GM21619 (cell line): ENCODE measurements around the gene SKAP2.

Experiments
- ATAC-seq: cut with Tn5 transposase; IDR thresholded peaks from one replicate; pipeline ENCODE4 v1.9.1; 2021; ENCODE audit not compliant: unreplicated experiment

Gene SKAP2

DNA sequence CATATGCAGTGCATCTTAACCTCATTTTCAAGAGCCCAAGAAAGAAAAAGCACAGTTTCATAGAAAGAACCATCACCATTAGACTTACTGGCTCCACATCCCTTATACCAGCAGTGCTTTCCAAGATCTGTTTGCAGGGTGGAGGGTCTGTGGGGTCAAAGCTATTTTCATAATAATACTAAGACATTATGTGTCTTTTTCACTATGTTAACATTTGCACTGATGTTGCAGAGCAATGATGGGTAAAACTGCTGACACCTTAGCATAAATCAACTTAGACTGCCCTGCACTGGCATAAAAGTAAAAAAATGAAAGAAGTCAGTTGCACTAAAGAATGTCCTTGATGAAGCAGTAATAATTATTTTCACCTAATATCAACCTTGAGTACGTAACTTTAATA lies 166.2 kb downstream of the SKAP2 start:
- ATAC-seq, result no peak

DNA sequence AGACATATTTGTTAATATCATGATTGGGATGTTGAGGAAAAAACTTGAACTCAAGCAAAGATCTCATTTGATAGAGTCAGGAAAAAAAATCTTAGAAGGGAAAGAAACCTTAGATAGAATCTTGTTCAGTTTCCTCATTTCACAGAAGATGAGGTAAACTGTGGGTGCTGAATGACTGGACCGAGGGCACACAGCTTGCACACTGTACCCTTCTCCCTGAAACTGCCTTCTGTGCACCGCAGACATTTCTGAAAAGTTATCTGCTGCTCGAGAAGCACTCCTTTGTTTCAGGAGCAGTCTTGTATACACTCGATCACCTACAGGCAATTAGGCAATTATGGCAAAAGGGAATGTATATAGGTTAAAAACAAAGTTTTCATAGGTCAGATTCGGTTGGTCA lies 167.4 kb downstream of the SKAP2 start:
- no peak for ATAC-seq

DNA sequence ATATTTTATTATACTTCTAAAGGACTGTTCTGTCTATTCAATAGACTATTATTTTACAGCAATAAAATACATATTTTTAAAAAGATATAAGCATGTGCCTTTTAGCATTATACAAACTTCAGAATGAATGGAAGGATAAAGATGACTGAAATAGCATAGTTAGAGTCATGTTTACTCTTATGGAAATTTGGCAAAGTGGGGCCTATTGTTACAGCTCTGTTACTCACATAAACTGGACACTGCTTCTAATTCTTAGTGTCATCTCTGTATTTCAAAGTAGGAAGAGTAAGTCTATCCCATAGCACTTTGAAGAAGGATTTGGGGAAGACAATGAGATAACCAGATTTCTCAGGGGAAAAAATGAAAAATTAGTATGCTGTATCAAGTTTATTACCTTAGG lies 168.2 kb downstream of the SKAP2 start:
- no peak for ATAC-seq

DNA sequence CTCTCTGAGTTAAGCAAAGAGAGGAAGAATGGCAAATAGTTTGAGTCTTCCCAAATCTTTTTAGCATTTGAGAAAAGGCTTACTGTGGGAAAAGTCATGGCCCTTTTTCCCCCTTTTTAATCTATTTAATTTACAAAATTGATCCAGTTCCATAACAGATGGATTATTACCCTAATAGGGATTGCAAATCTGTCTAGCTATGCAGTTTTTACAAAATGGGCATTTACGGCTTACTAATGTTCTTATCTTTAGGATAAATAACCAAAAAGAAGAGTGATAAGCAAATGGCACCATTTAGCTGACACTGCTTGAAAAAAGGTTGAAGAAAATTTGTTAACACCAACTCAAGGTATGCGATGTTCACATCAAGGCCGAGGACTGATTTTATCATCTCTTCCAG lies 169.7 kb downstream of the SKAP2 start:
- ATAC-seq, result no peak

DNA sequence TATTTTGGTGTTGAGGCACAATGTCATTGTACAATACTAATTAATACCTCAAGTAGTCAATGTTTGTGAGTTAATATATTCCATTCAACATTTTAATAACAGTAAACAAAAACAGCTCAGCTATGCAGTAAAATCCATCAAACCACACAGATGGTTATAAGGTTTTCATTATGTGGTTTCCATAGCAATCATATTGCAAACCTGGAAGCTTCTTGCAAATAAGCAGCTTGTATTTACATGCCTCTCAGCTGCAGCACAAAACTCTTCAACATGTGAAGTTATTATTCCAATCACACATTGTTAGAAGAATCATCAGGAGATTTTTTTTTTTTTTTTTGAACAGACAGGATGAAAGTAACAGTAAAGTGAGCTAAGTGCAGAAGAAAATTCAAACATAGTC lies 170.2 kb downstream of the SKAP2 start:
- ATAC-seq, result no peak

DNA sequence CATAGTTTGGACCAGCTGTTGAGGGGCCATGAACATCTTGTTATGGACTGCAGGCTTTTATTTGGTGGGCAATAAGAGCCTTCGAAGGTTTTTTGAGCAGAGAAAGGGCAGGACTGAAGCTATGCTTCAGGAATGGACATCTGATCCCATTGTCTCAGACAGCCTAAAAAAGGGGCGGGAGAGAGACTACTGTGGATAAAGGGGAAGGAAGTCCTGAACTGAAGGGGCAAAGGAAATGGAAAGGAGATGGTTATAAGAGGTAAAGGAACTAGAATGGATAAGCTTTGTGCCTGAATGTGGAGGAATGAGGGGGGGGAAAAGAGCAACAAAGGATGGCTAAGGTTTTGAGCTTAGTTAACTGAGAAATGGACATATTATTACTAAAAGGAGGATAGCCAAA lies 172.5 kb downstream of the SKAP2 start:
- ATAC-seq, result no peak

DNA sequence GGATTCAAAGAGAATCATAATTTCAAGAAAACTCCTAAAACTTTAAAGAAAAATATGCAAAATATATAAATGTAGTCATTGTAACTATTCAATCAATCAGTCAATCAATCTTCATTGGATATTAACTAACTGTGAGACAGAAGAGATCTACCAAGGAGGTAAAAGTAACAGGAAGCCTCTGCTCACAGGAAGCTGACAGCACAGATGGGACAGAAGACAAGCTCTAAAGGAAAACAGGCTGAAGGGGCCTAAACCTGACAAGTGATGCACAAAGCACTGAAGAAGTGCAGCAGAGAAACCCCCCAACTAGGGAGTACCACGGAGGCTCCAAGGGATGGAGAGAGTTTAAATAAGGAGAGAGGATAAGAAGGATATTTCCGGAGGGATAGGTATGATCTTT lies 173.0 kb downstream of the SKAP2 start:
- no peak for ATAC-seq

DNA sequence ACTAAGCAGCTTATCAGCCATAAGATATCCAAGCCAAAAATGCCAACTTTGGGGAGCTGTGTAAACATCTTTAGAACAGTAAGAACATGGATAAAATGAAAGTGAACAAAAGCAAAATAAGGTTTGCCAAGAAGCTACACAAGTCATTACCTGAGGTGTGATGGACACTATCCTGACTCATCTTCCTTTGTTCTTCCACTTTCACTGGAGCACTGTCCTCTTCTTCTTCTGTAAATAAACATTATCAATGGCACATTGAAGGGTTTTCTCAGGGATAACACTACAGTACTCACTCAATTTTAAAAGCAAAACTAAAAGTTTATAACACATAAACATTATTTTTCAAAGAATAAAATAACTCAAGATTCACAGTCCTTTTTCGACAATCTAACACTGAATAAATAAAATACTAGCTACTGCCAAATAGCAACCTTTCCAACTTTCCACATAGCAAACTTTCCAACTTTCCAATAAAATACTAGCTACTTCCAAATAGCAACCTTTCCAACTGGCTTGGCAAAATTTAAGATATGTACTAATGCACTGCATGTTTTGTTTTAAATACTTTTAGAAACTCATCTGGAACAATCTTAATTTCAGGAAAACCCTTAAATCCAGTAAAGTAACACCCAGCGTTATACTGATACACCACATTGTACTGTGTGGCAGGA lies 174.1 kb downstream of the SKAP2 start:
- ATAC-seq, result no peak

DNA sequence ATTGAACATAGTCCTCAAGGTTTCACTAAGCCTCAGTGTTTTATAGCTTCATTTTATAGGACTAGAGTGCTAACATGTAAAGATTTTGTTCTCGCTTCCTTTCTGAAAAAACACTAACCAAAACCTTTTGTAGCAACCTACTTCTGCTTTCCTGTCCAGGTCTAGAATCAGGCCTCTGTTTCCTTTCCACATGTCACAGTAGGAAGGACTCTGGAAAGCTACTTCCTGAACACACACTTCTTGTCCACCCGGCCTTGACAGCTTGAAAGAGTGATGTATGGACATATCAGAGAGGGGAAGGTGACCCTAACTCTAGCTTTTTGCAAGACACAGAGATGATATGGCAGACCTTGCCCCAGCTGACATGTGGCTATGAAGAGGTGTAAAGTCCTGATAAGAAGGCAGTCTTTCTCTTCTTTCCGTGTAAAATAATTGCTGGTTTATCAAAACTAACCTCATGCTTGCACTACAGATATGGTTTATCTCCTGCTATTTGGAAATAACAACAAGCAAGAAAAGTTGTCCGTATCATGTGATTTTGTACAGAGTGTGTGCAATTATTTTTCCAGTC lies 175.4 kb downstream of the SKAP2 start:
- ATAC-seq, result peak; percentile 79

DNA sequence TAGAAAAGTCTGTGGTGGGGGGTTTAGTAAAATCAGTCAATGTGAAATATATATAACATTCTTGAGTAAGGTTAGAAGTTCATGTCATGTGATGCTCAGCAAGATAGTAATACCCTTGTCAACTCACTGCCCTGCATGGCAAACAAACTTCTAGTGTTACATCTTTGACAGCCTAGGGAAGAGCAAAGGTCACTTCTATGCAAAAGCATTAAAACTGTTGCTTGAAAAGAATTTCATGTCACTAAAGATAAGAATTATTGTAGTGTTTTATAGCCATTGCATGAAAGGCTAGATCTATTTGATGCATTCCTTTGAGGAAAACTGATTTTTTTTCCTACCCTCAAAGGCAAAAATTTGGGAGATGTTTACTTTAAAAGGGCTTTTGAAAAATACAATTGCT lies 176.0 kb downstream of the SKAP2 start:
- ATAC-seq, result no peak

DNA sequence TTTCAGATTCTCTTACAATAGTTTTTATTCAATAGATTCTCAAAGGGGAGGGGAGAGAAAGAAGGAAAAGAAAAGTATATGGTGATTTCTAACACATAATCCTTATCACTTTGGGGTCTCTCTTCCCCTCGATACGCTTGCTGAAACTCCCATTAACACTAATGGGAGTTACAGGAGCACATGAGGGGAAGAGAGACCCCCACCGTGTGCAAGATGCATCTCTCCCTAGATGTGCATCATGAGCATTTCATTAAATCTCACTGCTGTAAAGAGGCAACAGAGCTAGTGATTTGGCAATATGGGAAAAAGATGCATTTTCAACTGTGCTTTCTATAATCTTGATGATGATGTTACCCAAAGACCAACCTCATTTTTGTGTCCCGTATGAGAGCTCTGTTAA lies 177.4 kb downstream of the SKAP2 start:
- ATAC-seq, result no peak

DNA sequence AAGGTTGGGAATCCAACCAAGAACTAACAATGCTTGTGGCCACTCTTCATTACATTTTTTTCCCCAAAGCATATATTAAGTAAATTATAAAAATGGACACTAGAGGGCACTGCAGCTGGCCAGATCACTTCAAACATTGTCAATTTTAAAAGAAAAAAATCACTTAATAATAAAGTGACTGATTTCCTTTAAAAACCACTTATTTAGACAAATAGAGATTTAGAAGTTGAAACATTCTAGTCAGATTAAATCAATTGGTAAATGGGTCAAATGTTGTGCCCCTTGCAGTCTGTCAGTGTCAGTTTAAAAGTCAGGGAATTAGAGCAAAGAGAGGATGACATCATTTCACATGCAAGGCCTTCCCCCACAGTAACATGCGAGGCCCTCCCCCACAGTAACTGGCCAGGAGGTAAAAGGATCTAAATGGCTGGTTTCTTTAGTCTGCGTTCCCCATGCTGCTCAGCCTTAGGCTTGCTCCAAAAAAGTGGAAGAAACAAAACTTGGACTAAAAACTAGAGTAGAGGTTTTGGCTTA lies 177.9 kb downstream of the SKAP2 start:
- ATAC-seq, result no peak

DNA sequence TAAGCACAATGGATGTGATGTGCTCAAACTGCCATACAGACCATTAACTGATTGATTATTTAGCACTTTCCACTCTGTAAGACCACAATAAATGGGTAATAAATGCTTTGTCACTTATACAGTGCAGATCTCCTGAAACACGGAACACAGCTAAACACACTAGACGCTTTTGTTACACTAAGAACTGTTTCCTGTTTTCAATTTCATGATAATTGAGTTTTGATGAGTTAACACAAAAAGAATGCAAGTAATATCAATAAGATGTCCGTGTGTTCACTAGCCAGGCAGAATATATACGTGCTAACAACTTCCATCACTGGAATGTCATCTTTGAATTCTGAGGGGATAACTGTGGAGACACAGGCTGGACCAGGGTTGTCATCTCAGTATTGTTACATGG lies 178.8 kb downstream of the SKAP2 start:
- ATAC-seq, result no peak

DNA sequence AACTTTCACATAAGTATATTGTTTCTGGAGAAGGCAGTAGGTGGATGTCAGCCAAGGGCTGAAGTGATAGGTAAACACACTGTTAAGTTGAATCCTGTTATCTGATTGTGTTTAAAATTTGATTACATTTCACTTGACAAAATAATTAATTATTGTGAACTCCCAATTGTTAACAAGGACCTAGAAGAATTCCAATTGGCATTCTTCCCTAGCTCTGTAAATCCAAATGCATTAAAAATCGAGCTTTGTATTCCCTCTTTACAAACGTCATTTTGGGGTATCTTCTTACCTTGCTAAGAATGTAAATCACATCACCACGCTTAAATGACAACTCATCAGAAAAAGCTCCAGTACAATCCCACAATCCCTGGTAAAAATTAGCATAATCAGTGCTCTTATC lies 179.9 kb downstream of the SKAP2 start:
- no peak for ATAC-seq

DNA sequence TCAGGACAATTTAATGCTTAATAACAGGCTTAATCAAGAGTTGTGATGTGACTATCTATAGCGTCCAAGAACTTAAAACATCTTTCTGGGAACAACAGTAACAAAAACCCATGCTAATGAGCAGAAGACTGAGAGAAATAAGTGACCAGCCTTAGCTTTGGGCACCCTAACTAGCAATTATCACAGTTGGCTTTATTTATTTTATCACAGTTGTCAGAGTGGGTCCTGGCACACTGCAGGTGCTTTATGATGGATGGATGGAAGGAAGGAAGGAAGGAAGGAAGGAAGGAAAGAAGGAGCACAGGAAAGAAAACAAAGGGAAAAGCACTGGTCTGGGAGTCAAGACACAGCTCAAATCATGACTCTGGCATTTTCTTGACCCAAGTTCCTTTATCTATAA lies 181.1 kb downstream of the SKAP2 start:
- no peak for ATAC-seq

DNA sequence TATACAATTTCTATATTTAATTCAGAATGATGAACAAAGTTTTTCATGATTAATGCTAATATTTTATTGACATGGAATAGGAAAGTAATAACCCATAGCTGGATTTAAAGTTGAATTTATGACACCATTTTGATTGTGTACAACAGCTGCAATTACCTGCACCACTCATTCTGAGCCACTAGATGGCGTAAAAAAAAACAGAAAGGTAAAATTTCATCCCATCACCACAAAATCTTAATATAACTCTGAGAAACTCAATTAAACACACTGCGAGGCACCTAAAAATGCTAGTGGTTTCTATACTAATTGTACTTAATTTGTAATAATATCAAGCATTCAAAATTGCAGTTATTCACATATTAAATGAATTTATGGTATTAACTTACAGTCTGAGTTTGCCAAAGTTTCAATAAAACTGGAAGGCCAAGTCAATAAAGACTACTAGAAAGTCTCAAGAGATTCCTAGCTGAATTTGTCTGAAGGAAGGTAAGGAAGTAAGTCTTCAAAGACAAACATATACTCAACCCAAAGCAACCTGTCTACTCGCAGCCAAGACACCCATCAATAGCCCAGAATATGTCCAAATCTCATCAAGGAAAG lies 182.5 kb downstream of the SKAP2 start:
- ATAC-seq, result no peak

DNA sequence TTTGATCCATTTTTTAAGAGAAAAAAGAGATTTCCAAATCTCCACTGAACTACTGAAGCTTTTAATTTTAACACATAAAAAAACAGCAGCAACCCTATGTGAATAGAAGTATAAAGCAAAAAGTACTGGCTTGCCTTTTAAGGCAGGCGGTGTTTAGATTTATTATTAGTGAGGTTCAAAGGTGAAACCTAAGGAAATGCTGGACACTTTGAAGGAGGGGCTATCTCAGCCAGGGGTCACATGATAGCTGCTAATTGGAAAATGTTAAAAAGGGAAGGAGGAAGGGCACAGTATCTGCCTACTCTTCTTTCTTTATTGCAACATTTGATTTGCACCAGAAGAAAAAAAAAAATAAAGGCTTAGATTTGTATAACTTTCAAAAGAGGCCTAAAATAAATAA lies 183.8 kb downstream of the SKAP2 start:
- ATAC-seq, result no peak

DNA sequence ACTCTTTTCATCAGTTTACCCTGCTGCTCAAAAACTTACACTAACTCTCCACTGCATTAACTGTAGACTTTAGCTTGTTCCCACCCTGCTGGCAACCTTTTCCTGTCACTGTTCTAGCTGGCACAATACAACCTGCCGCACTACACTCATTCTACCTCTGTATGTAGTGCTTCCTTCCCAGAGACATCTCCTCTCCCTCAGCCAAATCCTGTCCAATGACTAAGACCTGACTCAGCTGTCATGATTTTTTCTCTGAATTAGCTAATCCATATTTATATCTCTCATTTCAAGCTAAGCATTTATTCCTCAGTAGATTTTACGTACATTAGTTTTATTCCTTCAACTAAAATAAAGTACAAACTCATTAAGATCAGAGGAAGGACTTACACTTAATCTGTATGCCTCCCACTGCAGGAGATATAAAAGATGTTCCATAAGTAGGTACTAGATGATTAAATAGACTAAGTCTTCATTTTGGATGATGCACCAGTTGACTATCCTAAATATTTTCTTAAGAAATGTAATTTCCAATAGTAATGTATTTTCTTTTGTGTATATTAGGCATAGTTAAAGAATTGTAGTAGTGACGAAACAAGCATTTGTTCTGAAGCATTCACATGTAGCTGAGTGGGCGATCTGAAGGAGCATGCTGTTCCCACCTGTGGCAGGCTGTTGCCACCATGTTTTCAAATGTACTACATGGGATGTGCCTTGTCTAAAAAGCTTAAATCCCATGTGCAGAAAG lies 189.1 kb downstream of the SKAP2 start:
- no peak for ATAC-seq

DNA sequence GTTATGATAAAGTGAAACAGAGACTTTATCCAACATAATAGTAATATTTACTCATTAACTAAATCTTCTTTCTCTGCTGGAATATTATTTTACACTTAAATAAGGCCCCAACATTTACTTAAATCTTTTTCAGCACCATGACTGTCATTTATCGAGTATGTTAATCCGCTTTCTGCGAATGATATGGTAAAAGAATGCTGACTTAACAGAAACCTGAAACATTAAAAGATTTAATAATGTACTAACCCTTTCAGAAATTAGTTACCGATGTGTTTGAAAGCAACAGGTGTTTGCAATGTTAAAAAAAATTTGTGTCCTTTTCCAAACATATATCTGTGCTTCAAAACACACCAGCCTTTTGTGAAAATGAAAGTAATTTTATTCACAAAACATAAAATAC lies 190.5 kb downstream of the SKAP2 start:
- no peak for ATAC-seq

DNA sequence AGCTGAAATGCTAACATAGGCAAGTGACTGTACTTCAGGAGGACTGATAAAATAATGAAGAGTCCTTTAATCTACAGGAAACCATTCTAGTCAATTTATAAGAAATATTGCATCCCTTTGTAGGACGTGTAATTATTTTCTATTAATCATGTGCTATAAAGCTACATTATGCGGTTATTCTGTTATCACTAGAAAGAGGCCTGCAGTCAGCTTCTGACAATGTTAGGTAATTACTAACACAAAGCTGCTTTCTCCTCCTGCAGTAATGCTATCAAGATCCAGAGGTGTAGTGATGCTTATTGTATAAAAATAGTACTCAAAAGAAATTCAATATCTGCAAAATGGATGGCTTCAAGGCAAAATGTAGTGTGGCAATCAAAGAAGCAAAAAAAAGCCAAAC lies 191.1 kb downstream of the SKAP2 start:
- ATAC-seq, result no peak

DNA sequence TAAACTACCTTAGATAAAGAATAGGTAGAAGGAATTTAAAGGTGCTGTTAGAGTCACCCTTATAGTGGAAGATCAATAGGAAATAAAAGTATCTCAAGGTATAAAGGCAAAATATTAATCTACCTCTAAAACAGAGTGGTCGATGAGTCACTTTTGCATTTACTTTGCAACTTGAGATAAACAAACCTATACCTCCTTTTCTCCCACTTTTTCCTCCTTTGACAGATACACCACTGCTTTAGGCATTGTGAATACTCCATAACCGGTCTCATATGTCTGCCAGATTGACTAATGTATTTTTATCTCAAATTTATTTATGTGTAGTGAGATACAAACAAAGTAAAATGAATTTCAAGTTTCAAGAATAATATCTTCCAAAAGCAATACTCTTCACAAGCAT lies 193.5 kb downstream of the SKAP2 start:
- no peak for ATAC-seq

DNA sequence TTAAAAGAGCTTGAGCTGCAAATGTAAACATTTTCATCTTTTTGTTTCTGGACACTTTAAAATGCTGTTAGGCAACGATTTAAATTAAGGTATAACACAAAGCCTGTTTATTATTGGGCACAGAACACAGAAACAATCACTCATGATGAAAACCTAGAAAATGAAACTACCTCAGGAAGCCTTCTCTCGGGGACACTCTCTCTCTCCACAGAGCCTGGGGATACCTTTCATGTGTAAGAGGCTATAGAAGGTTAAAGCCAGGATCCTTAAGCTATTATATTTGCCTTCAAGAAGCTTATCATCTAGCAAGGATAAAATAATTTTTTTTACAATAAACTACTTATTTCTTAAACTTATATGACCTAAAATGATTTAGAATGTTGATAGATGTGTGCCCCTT lies 194.1 kb downstream of the SKAP2 start:
- ATAC-seq, result no peak
